HG03521 (cell line): Measurements from ENCODE around the gene INPP5K.
"Not testable (repeated sequence)": the region's sequence is repeated elsewhere in the genome, so short reads cannot be mapped to it uniquely, and the experiment has no call there.

ENCODE experiments used
- ATAC-seq: cut with Tn5 transposase; IDR thresholded peaks from one replicate; pipeline ENCODE4 v1.9.1; 2021; ENCODE audit warnings: mild to moderate bottlenecking, moderate library complexity; ENCODE audit not compliant: unreplicated experiment

Gene INPP5K

GRCh38 chr17:1508709-1509108 is 7.7 kb downstream of the INPP5K start:
- not testable (repeated sequence) for ATAC-seq

- ATAC-seq, result no peak
Observed at GRCh38 chr17:1506649-1507267, 9.7 kb downstream of the INPP5K start.

- ATAC-seq, result no peak
Observed at GRCh38 chr17:1505586-1505985, 10.8 kb downstream of the INPP5K start.

- no peak for ATAC-seq
Observed at GRCh38 chr17:1504866-1505265, 11.5 kb downstream of the INPP5K start.

GRCh38 chr17:1503699-1504098 is 12.7 kb downstream of the INPP5K start:
- ATAC-seq, result no peak

GRCh38 chr17:1498869-1499268 is 17.5 kb downstream of the INPP5K start:
- no peak for ATAC-seq

- ATAC-seq, result no peak
Observed at GRCh38 chr17:1498233-1498632, 18.2 kb downstream of the INPP5K start.

- ATAC-seq, result no peak
Observed at GRCh38 chr17:1497831-1498230, 18.6 kb downstream of the INPP5K start.

- ATAC-seq, result no peak
Observed at GRCh38 chr17:1496869-1497268, 19.5 kb downstream of the INPP5K start.

- no peak for ATAC-seq
Observed at GRCh38 chr17:1495265-1495989, 21.0 kb downstream of the INPP5K start.

- ATAC-seq, result no peak
Observed at GRCh38 chr17:1494736-1495253, 21.6 kb downstream of the INPP5K start.

- no peak for ATAC-seq
Observed at GRCh38 chr17:1494203-1494602, 22.2 kb downstream of the INPP5K start.

- no peak for ATAC-seq
Observed at GRCh38 chr17:1493291-1493980, 23.0 kb downstream of the INPP5K start.

- no peak for ATAC-seq
Observed at GRCh38 chr17:1492249-1493206, 23.9 kb downstream of the INPP5K start, which contains the start of gene MYO1C. Gene MYO1C, minus strand, starts transcription at chr17:1492686. Its CDS starts 199 bp downstream, at chr17:1492487.

- ATAC-seq, result peak; percentile 35
Observed at GRCh38 chr17:1491443-1492248, 24.8 kb downstream of the INPP5K start.

GRCh38 chr17:1490643-1491442 is 25.6 kb downstream of the INPP5K start:
- ATAC-seq, result peak; percentile 47

- no peak for ATAC-seq
Observed at GRCh38 chr17:1488826-1489270, 27.6 kb downstream of the INPP5K start.

- ATAC-seq, result no peak
Observed at GRCh38 chr17:1487939-1488825, 28.2 kb downstream of the INPP5K start.
